Ishikawa (cell line): ENCODE measurements around the gene EPHA10.

ENCODE experiments used
- CEBPB ChIP-seq: IDR thresholded peaks from 2 replicates; pipeline ENCODE4 v1.6.1; 2012
- CREB1 ChIP-seq: IDR thresholded peaks from 2 replicates; pipeline ENCODE4 v1.6.1; 2012; ENCODE audit warnings: low read depth
- EGR1 ChIP-seq: IDR thresholded peaks from 2 replicates; pipeline ENCODE4 v1.6.1; 2012
- EP300 ChIP-seq: IDR thresholded peaks from 2 replicates; pipeline ENCODE4 v1.6.1; 2012; ENCODE audit warnings: borderline replicate concordance
- FOXM1 ChIP-seq: IDR thresholded peaks from 2 replicates; pipeline ENCODE4 v1.6.1; 2012; ENCODE audit warnings: low read depth, borderline replicate concordance
- NFIC ChIP-seq: IDR thresholded peaks from 2 replicates; pipeline ENCODE4 v1.6.1; 2012
- RAD21 ChIP-seq: IDR thresholded peaks from 2 replicates; pipeline ENCODE4 v1.6.1; 2012; ENCODE audit warnings: low read depth
- TAF1 ChIP-seq: IDR thresholded peaks from 2 replicates; pipeline ENCODE4 v1.6.1; 2012; ENCODE audit warnings: low read depth, mild to moderate bottlenecking
- TCF12 ChIP-seq: IDR thresholded peaks from 2 replicates; pipeline ENCODE4 v1.6.1; 2012; ENCODE audit warnings: low read depth
- TEAD4 ChIP-seq: IDR thresholded peaks from 2 replicates; pipeline ENCODE4 v1.6.1; 2012
- YY1 ChIP-seq: IDR thresholded peaks from 2 replicates; pipeline ENCODE4 v1.6.1; 2012; ENCODE audit warnings: low read depth
- ZBTB7A ChIP-seq: IDR thresholded peaks from 2 replicates; pipeline ENCODE4 v1.6.1; 2012; ENCODE audit warnings: low read depth
- TF ChIP-seq, protein P1 (sequence below): IDR thresholded peaks from 2 replicates; pipeline ENCODE4 v1.6.1; 2012
- TF ChIP-seq, protein P2 (sequence below): IDR thresholded peaks from 2 replicates; pipeline ENCODE4 v1.6.1; 2012
- TF ChIP-seq, protein P3 (sequence below): IDR thresholded peaks from 2 replicates; pipeline ENCODE4 v1.6.1; 2012; ENCODE audit warnings: low read depth, mild to moderate bottlenecking

Gene EPHA10

DNA sequence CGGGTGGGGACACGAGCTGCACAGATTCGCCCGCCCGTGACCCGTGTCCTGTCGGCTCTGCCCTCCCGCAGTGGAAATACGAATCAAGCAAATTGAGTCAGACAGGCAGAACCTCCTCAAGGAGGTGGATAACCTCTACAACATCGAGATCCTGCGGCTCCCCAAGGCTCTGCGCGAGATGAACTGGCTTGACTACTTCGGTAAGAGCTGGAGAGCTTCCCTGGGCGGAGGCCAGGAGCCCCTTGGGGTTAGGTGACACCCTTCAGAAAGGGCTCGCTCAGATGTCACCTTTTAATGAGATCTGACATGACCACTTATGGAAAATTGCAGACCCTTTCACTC, 72.1 kb downstream of the EPHA10 start:
- TF ChIP-seq NFIC (no peak), RAD21 (no peak), YY1 (no peak), TEAD4 (no peak), TCF12 (no peak), ZBTB7A (no peak), TAF1 (no peak), FOXM1 (no peak), EP300 (no peak), CREB1 (no peak), CEBPB (no peak), EGR1 (no peak)
- TF ChIP-seq, protein P1, sequence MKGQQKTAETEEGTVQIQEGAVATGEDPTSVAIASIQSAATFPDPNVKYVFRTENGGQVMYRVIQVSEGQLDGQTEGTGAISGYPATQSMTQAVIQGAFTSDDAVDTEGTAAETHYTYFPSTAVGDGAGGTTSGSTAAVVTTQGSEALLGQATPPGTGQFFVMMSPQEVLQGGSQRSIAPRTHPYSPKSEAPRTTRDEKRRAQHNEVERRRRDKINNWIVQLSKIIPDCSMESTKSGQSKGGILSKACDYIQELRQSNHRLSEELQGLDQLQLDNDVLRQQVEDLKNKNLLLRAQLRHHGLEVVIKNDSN: no peak
- TF ChIP-seq, protein P2, sequence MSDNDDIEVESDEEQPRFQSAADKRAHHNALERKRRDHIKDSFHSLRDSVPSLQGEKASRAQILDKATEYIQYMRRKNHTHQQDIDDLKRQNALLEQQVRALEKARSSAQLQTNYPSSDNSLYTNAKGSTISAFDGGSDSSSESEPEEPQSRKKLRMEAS: no peak
- TF ChIP-seq, protein P3, sequence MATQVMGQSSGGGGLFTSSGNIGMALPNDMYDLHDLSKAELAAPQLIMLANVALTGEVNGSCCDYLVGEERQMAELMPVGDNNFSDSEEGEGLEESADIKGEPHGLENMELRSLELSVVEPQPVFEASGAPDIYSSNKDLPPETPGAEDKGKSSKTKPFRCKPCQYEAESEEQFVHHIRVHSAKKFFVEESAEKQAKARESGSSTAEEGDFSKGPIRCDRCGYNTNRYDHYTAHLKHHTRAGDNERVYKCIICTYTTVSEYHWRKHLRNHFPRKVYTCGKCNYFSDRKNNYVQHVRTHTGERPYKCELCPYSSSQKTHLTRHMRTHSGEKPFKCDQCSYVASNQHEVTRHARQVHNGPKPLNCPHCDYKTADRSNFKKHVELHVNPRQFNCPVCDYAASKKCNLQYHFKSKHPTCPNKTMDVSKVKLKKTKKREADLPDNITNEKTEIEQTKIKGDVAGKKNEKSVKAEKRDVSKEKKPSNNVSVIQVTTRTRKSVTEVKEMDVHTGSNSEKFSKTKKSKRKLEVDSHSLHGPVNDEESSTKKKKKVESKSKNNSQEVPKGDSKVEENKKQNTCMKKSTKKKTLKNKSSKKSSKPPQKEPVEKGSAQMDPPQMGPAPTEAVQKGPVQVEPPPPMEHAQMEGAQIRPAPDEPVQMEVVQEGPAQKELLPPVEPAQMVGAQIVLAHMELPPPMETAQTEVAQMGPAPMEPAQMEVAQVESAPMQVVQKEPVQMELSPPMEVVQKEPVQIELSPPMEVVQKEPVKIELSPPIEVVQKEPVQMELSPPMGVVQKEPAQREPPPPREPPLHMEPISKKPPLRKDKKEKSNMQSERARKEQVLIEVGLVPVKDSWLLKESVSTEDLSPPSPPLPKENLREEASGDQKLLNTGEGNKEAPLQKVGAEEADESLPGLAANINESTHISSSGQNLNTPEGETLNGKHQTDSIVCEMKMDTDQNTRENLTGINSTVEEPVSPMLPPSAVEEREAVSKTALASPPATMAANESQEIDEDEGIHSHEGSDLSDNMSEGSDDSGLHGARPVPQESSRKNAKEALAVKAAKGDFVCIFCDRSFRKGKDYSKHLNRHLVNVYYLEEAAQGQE: no peak

DNA sequence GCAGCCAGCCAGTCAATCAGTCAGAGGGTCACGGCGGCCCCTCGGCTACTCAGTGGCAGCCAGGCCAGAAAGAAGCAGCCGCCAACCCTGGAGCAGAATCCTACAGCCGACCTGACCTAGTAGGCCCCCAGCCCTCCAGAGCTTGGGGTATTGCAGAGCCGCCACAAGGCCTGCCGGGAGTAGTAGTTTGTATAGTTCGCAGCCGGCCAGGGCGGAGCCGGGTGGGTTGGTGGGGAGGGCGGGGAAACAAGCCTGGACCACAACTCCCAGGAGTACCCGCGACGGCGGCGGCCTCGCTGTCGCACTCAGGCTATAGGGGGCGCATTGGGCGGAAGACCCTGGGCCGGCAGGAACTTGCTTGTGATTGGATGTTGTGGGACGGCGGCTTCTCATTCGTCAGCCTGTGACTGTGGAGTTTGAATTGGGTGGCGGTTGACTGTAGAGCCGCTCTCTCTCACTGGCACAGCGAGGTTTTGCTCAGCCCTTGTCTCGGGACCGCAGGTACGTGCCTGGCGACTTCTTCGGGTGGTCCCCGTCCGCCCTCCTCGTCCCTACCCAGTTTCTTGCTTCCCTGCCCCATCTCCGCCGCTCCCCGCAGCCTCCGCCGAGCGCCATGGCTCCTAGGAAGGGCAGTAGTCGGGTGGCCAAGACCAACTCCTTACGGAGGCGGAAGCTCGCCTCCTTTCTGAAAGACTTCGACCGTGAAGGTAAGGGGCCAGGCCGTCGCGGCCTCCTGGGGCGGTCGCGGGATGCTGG, 72.7 kb downstream of the EPHA10 start, which contains the start of gene CDCA8:
CDCA8 (plus strand) TSS at position 439 of the 756 bp plus-strand sequence; CDS start at position 614, 175 bp downstream.
- TF ChIP-seq, protein P3: no peak
- no peak for TF ChIP-seq NFIC
- peak; percentile 66; the same call in 1 of the 2 replicates for TF ChIP-seq YY1
- no peak for TF ChIP-seq RAD21
- peak; percentile 35; the same call in 1 of the 2 replicates for TF ChIP-seq EP300
- TF ChIP-seq CREB1: peak; percentile 66
- peak; percentile 43 for TF ChIP-seq CEBPB
- TF ChIP-seq TEAD4: 0 out of 2 replicates have a peak, but pooled peaks have one; percentile 12
- TF ChIP-seq, protein P1: 0 out of 2 replicates have a peak, but pooled peaks have one; percentile 7
- peak; percentile 44 for TF ChIP-seq TAF1
- no peak for TF ChIP-seq EGR1
- TF ChIP-seq, protein P2: peak; percentile 50
- TF ChIP-seq ZBTB7A: peak; percentile 90
- TF ChIP-seq FOXM1: peak; percentile 89

DNA sequence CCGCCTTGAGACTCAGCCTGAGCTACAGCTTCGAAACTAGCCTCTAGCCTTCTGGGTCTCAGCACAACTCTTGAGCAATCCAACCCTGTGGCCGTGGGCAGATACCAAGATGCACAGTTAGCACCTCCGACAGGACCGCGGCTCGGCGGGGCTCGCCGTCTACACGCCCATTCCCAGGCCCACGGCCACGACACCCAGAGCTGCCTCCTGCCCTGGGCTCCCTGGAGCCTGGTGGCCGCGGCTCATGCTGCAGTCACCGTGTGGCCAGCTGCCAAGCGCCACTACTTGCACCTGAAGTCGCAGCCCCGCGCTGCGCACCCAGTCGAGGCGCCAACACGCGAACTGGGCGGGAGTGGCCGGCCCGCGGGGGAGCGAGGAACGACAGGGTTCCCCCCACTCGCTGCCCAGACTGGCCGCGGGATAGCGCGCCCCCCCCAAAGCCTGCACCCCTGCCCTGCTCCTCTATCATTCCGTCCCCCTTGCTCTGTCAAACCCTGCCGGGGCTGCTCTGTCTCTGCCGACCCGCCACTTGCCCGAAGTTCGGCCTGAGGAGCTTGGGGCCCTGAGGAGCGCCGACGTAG, 73.3 kb downstream of the EPHA10 start:
- TF ChIP-seq, protein P3: no peak
- TF ChIP-seq YY1: no peak
- TF ChIP-seq CEBPB: peak; percentile 57; the same call in 1 of the 2 replicates
- TF ChIP-seq, protein P2: peak; percentile 80
- no peak for TF ChIP-seq RAD21
- no peak for TF ChIP-seq TEAD4
- no peak for TF ChIP-seq ZBTB7A
- no peak for TF ChIP-seq CREB1

DNA sequence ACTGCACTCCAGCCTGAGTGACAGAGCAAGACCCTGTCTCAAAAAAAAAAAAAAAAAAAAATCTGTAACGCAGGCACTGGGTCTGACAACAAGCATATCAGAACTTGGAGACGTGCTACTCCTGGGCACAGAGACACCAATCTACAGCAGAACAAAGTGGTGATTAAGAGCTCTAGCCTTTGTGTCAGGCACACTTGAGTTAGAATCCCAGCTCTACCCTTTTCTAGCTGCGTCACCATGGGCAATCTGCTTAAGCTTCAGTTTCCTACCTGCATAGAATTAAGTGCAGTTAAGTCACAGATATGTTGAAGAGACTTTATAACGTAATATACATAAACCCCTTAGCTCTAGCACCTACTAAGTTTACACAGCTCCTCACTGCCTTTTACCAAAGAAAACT, 76.0 kb downstream of the EPHA10 start:
- no peak for TF ChIP-seq CEBPB
- TF ChIP-seq, protein P1: no peak
- TF ChIP-seq EP300: no peak
- TF ChIP-seq TAF1: no peak
